GM18868 (cell line): ENCODE data around the gene CXCL9.
"Not testable (repeated sequence)": the region's sequence is repeated elsewhere in the genome, so short reads cannot be mapped to it uniquely, and the experiment has no call there.

Experiments used
- ATAC-seq: cut with Tn5 transposase; IDR thresholded peaks from one replicate; pipeline ENCODE4 v1.9.1; 2021; ENCODE audit warnings: mild to moderate bottlenecking, moderate library complexity; ENCODE audit not compliant: unreplicated experiment

Gene CXCL9

GRCh38 chr4:75962072-75962471, 45.2 kb downstream of the CXCL9 start:
- ATAC-seq, result not testable (repeated sequence)

GRCh38 chr4:75958546-75958945, 48.8 kb downstream of the CXCL9 start:
- not testable (repeated sequence) for ATAC-seq

- ATAC-seq, result not testable (repeated sequence)
These were observed 52.5 kb downstream of the CXCL9 start for GRCh38 chr4:75954811-75955210.

- ATAC-seq, result no peak
These were observed 53.8 kb downstream of the CXCL9 start for GRCh38 chr4:75953509-75953908.
